RWPE2 (cell line): ENCODE results near the gene TADA2B.
"Not testable (repeated sequence)": the region's sequence is repeated elsewhere in the genome, so short reads cannot be mapped to it uniquely, and the experiment has no call there.

Experiments
- ATAC-seq: fragments of 200-7000 bp; cut with Tn5 transposase; 3 replicates; pipeline ENCODE4 v1.9.1; 2021; ENCODE audit warnings: low read depth
- DNase-seq: peaks from one replicate; pipeline ENCODE4 v3.0.0-alpha.2; 2020; ENCODE audit warnings: low spot score
- H3K27ac ChIP-seq: fragments of 450-650 bp; 2 replicates; pipeline ENCODE4 v1.5.1; 2017; ENCODE audit warnings: mild to moderate bottlenecking; ENCODE audit not compliant: poor library complexity, severe bottlenecking
- H3K27me3 ChIP-seq: fragments of 250-450 bp; sonication (Bioruptor Pico); 2 replicates; pipeline ENCODE4 v1.5.1; 2021; ENCODE audit warnings: mild to moderate bottlenecking, moderate library complexity; ENCODE audit not compliant: insufficient read depth, poor library complexity, severe bottlenecking
- H3K36me3 ChIP-seq: fragments of 250-450 bp; sonication (Bioruptor Pico); 2 replicates; pipeline ENCODE4 v1.5.1; 2020; ENCODE audit warnings: low read depth, mild to moderate bottlenecking, moderate library complexity
- H3K4me1 ChIP-seq: fragments of 250-450 bp; sonication (Bioruptor Pico); 2 replicates; pipeline ENCODE4 v1.5.1; 2021; ENCODE audit warnings: mild to moderate bottlenecking, moderate library complexity; ENCODE audit not compliant: insufficient read depth, poor library complexity, severe bottlenecking
- H3K4me3 ChIP-seq: fragments of 250-450 bp; sonication (Bioruptor Pico); 2 replicates; pipeline ENCODE4 v1.5.1; 2021; ENCODE audit warnings: mild to moderate bottlenecking, moderate library complexity; ENCODE audit not compliant: severe bottlenecking
- H3K9me3 ChIP-seq: fragments of 250-450 bp; sonication (Bioruptor Pico); 2 replicates; pipeline ENCODE4 v1.5.1; 2021; ENCODE audit warnings: mild to moderate bottlenecking, moderate library complexity; ENCODE audit not compliant: severe bottlenecking
- TF ChIP-seq, protein P1 (sequence below): fragments of 450-650 bp; IDR thresholded peaks from one replicate; pipeline ENCODE4 v1.5.1; 2017; ENCODE audit warnings: mild to moderate bottlenecking, moderate library complexity; ENCODE audit not compliant: poor library complexity, severe bottlenecking

Gene TADA2B

DNA sequence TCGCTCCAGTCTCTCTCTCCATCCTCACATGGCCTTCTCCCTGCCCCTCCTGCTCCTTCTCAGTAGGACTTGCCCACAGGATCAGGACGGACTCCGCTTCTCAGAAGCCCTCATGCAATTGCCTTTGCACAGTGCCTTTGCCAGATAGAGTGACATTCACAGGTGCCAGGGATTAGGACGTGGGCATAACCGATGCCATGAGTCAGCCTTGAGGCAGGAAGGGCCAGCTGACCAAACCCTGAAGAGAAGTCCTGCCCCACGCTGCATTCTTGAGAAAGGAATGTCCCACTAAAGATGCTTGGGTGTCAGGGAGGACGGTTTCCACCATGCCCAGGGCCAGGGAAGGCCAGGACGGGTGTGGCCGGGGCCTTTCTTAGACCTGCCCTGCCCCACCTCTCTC, 31.3 kb downstream of the TADA2B start:
- TF ChIP-seq, protein P1, sequence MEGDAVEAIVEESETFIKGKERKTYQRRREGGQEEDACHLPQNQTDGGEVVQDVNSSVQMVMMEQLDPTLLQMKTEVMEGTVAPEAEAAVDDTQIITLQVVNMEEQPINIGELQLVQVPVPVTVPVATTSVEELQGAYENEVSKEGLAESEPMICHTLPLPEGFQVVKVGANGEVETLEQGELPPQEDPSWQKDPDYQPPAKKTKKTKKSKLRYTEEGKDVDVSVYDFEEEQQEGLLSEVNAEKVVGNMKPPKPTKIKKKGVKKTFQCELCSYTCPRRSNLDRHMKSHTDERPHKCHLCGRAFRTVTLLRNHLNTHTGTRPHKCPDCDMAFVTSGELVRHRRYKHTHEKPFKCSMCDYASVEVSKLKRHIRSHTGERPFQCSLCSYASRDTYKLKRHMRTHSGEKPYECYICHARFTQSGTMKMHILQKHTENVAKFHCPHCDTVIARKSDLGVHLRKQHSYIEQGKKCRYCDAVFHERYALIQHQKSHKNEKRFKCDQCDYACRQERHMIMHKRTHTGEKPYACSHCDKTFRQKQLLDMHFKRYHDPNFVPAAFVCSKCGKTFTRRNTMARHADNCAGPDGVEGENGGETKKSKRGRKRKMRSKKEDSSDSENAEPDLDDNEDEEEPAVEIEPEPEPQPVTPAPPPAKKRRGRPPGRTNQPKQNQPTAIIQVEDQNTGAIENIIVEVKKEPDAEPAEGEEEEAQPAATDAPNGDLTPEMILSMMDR = no peak
- Histone ChIP-seq H3K36me3 (no peaks in the 10 kb centered on the region), H3K4me1 (no peaks in the 10 kb centered on the region), H3K4me3 (no peak overlapping the region), H3K27me3 (no peaks in the 10 kb centered on the region), H3K9me3 (no peaks in the 10 kb centered on the region), H3K27ac (no peak overlapping the region)
- peak; percentile 32; the same call in 1 of the 3 replicates for ATAC-seq
- DNase-seq = no peak

DNA sequence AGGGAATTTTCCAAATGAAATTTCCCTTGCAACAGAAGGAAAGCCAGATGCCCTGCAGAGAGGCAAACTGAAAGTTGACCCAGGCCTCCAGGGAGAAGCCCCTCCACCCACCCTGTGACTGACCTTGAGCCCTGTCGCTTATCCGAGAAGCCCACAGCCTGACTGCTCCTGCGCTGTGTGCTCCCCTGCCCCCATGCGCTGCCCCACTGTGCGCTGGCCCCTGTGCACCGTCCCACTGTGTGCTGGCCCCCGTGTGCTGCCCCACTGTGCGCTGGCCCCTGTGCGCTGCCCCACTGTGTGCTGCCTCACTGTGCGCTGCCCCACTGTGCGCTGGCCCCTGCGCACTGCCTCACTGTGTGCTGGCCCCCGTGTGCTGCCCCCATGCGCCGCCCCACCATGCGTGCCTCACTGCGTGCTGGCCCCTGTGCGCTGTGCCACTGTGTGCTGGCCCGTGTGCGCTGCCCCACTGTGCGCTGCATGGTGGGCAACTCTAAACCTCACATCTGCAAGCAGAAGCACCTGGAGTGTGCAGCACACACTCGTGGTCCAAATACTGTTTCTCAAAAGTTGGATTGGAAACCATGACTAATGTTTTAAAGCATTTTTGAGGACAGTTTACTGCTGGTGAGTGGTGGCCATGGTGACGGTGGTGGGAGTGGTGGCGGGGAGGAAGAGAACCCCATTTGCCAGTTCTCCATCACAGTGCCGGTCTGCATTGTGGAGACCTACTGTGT, 33.0 kb downstream of the TADA2B start:
- H3K4me1 ChIP-seq = no peaks in the 10 kb centered on the region
- no peak overlapping the region for H3K27ac ChIP-seq
- no peak for ATAC-seq
- DNase-seq = no peak
- peaks cover 2% of the 10 kb centered on the region for H3K9me3 ChIP-seq
- H3K36me3 ChIP-seq = no peaks in the 10 kb centered on the region
- TF ChIP-seq, protein P1 = no peak
- H3K27me3 ChIP-seq = peaks cover 2% of the 10 kb centered on the region
- no peak overlapping the region for H3K4me3 ChIP-seq

DNA sequence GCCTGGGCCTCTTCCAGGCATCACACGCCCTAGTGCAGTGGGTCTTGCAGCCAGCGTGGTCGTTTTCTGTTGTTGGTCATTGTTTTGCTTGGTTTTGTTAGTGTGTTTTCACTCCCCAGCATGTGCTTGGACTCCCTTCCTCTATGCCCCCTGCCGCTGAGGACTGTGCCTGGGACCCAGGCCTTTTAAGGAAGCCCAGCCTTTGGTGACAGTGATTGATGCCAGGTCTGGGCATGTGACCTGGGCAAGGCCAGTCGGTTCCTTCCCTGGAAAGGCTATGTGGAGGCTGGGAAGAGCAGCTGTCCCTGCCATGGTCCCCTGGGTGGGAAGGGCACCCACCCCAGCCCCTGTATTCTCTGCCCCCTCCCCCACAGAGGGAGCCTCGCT, 33.5 kb downstream of the TADA2B start:
- TF ChIP-seq, protein P1 = no peak
- Histone ChIP-seq H3K4me1 (no peaks in the 10 kb centered on the region), H3K36me3 (no peaks in the 10 kb centered on the region), H3K4me3 (no peak overlapping the region), H3K27ac (no peak overlapping the region), H3K9me3 (peaks cover 2% of the 10 kb centered on the region), H3K27me3 (peaks cover 4% of the 10 kb centered on the region)
- ATAC-seq = no peak
- DNase-seq = no peak

DNA sequence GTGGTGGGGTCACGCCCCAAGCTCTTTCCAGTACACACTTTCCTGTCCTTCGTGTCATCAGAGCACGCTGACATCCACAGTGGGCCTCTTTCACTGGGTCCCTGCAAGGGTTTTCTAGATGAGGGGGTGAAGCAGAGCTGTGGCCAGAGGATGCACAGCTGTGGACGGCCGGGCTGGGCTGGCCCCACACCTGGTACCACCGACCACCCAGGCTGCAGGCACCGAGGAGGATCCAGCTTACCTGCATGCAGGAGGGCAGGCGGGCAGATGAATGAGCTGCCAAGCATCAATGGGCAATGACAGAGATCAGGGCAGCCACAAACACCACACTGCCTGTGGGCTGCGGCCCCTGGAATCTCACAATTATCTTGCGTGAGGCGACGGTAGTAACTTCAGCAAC, 34.2 kb downstream of the TADA2B start:
- Histone ChIP-seq H3K27ac (no peak overlapping the region), H3K4me3 (no peak overlapping the region), H3K4me1 (no peaks in the 10 kb centered on the region), H3K27me3 (peaks cover 4% of the 10 kb centered on the region), H3K9me3 (peaks cover 2% of the 10 kb centered on the region), H3K36me3 (no peaks in the 10 kb centered on the region)
- TF ChIP-seq, protein P1 = no peak
- ATAC-seq = no peak
- DNase-seq = no peak

DNA sequence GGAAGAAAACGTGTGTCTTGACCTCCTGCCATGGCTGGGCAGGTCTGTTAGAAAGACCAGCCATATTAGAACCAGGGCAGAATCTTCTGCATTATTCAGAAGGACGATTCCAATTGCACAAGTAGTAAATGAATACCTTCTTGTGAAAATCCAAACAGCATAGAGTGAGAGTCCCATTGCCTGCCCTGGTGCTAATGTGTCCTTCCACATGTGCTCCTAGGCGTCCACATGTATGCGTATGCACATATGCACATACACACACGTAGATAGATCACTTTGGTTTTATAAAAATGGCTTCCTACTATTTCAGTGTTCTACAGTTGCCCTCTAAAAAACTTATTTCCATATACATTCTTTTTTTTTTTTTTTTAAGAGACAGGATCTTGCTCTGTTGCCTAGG, 34.9 kb downstream of the TADA2B start:
- Histone ChIP-seq H3K4me1 (no peaks in the 10 kb centered on the region), H3K4me3 (no peak overlapping the region), H3K9me3 (peaks cover 2% of the 10 kb centered on the region), H3K27ac (no peak overlapping the region), H3K36me3 (no peaks in the 10 kb centered on the region), H3K27me3 (peaks cover 4% of the 10 kb centered on the region)
- DNase-seq = no peak
- ATAC-seq = no peak
- TF ChIP-seq, protein P1 = no peak

DNA sequence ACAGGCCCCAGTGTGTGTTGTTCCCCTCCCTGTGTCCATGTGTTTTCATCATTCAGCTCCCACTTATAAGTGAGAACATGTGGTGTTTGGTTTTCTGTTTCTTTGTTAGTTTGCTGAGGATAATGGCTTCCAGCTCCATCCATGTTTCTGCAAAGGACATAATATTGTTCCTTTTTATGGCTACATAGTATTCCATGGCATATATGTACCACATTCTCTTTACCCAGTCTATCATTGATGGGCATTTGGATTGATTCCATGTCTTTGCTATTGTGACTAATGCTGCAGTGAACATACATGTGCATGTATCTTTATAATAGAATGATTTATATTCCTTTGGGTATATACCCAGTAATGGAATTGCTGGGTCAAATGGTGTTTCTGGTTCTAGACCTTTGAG, 36.3 kb downstream of the TADA2B start:
- not testable (repeated sequence) for ATAC-seq, H3K4me3 ChIP-seq, H3K27me3 ChIP-seq, H3K36me3 ChIP-seq, H3K4me1 ChIP-seq, DNase-seq, H3K27ac ChIP-seq, H3K9me3 ChIP-seq

DNA sequence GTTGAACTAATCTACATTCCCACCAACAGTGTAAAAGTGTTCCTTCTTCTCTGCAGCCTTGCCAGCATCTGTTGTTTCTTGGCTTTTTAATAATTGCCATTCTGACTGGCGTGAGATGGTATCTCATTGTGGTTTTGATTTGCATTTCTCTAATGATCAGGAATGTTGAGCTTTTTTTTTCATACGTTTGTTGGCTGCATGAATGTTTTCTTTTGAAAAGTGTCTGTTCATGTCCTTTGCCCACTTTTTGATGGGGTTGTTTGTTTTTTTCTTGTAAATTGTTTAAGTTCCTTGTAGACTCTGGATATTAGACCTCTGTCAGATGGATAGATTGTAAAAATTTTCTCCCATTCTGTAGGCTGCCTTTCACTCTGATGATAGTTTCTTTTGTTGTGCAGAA, 36.7 kb downstream of the TADA2B start:
- not testable (repeated sequence) for H3K4me3 ChIP-seq, H3K9me3 ChIP-seq, H3K27me3 ChIP-seq, ATAC-seq, DNase-seq, H3K27ac ChIP-seq, H3K36me3 ChIP-seq, H3K4me1 ChIP-seq
